OCI-M2 (cell line): ENCODE measurements around the gene ZFPM1.
"Not testable (repeated sequence)": the region's sequence is repeated elsewhere in the genome, so short reads cannot be mapped to it uniquely, and the experiment has no call there.

Experiments used
- DNase-seq: peaks from one replicate; lab custom pipeline; 2025; ENCODE audit not compliant: unreplicated experiment; lab: John Stamatoyannopoulos, UW

Gene ZFPM1

GRCh38 chr16:88511060-88511459 lies 58.0 kb downstream of the ZFPM1 start:
- DNase-seq = no peak

DNA sequence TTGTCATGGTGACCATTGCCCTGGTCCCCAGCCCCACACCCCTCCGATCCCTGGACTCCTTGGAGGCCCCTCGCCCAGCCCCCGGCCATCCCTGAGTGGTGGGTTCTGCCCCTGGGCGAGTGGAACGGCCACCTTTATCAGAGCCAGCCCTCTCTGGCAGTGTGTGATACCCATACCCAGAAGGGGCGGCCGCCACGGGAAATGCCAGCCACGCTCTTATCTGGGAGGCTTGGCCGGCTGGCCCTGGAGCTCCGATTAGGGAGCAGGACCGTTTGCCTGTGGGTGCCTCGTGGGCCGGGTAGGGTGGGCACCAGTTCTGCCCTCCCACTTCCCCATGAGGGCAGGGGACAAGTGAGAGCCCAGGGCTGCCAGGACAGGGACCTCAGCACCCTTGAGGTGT lies 58.8 kb downstream of the ZFPM1 start:
- no peak for DNase-seq

DNA sequence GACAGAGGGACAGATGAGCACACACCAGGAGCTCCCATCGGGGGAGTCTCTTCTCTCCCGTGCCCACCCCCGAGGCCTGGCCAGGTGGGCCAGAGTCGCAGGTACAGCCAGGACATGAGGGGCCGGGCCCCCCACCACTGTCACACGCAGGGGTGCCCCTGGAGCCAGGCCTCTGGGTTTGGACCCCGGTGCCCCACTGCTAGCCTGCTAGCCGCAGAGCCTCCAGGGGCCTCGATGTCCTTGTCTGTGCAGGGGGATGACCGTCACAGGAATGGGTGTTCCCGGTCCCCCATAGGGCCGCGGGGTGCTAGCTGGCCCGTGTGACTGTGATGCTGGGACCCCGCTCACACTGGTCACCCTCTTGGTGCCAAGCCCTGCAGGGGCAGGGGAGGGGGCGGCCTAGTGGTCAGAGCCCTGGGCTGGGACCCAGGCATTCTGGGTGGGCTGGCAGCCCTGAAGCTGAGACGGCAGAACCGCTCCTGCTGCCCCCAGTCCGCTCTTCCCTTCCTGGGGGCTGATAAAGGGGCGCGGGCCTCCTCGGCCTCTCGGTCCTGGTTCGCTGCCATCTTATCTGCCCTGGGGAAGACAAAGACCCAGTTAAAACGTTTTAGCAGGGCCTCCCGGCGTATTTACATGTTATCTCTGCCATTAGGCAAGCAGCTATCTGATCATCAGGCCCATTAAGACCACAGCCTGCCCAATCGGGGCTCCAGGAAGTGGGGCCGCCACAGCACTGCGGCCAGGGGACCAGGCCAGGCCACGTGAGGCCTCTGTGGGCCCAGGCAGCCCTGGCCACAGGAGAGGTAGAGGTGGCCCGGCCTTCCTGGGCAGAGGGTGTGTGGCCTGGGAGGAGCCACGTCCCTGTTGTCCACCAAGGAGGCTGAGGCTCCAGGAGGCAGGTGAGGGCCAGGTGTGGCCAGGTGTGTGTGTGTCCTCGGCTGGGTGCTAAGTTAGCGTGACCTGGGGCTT lies 59.9 kb downstream of the ZFPM1 start:
- no peak for DNase-seq

- no peak for DNase-seq
These were observed 61.0 kb downstream of the ZFPM1 start for GRCh38 chr16:88514070-88514469.

DNA sequence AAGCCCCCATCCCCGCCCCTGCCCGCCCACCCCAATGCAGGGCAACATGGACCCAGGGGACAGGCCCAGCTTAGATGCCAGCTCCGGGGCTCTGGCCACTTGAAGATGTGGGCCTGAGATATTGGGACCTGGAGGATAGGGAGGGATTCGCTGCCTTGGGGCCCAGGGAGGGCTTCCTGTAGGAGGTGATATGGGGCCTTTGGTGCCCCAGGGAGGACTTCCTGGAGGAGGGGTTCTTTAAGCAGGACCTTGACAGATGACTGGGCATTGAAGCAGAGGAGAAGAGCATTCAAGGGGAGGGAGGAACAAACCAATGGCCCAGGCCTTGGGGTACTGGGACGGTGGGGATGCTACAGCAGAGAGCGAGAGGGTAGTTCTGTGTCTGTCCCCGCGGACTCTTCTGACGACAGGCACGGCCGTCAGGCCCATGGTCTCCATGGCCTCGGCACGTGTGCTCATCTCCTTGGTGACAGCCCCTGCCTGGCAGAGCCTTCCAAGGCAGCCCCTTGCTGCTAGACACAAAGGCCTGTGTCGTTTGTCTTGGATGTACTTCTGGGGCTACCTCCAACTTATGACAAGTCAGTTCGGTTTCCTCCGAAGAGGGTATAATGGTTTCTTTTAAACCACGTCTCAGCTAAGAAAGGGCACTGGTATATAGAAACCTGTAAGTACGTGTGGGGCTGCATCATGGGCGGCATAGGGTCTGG lies 61.6 kb downstream of the ZFPM1 start:
- DNase-seq = no peak

- DNase-seq = no peak
These were observed 62.3 kb downstream of the ZFPM1 start for GRCh38 chr16:88515371-88515770.

DNA sequence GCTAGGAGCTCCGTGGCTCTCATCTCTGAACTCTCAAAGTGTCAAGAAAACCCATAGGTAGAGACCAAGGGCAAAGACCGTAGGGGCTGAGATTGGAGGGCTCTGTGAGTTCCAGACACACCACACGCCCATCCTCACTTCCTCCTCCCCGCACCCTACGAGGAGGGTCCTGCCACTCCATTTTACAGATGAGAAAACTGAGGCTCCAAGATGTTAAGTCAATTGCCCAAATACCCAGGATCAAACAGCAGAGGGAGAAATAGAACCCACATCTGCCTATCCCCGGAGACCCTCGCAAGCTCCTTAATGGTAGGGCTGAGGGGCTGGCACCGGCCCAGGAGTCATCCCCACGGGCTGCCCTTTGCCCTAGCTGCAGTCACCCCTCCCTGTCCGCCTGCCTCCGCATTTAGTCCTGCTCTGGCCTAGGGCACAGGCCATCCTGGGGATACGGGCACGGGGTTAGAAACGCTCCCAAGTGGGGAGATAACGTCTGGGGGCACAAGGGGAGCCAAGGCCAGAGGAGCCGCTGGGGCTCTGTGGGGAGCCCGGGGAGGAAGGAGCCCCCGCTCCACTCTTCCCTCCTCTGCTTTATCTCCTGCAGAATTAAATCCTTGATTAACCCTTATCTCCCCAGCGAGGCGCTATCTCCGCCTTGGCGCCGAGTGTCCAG lies 63.0 kb downstream of the ZFPM1 start:
- no peak for DNase-seq

- no peak for DNase-seq
These were observed 63.6 kb downstream of the ZFPM1 start for GRCh38 chr16:88516601-88517061.

DNA sequence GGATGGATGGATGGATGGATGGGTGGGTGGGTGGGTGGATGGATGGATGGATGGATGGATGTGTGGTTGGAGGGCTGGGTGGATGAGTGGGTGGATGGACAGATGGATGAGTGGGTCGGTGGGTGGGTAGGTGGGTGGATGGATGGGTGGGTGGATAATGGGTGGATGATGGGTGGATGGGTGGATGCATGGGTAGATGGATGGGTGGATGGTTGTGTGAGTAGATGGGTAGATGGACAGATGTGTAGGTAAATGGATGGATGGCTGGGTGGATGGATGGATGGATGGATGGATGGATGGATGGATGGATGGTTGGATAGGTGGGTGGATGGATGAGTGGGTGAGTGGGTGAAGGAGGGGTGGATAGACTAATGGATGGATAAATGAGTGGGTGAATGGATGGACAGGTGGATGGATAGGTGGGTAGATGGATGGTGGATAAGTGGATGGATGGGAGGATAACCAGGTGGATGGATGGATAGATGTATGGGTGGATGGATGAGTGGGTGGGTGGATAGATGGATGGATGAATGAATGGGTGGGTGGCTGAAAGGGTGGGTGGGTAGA lies 64.2 kb downstream of the ZFPM1 start:
- DNase-seq = not testable (repeated sequence)

- not testable (repeated sequence) for DNase-seq
These were observed 65.5 kb downstream of the ZFPM1 start for GRCh38 chr16:88518411-88519111.

GRCh38 chr16:88519240-88519639 lies 66.2 kb downstream of the ZFPM1 start:
- no peak for DNase-seq

GRCh38 chr16:88519938-88520653 lies 67.0 kb downstream of the ZFPM1 start:
- DNase-seq = no peak

GRCh38 chr16:88521674-88522073 lies 68.6 kb downstream of the ZFPM1 start:
- DNase-seq = no peak

GRCh38 chr16:88522276-88522949 lies 69.3 kb downstream of the ZFPM1 start:
- DNase-seq = no peak

DNA sequence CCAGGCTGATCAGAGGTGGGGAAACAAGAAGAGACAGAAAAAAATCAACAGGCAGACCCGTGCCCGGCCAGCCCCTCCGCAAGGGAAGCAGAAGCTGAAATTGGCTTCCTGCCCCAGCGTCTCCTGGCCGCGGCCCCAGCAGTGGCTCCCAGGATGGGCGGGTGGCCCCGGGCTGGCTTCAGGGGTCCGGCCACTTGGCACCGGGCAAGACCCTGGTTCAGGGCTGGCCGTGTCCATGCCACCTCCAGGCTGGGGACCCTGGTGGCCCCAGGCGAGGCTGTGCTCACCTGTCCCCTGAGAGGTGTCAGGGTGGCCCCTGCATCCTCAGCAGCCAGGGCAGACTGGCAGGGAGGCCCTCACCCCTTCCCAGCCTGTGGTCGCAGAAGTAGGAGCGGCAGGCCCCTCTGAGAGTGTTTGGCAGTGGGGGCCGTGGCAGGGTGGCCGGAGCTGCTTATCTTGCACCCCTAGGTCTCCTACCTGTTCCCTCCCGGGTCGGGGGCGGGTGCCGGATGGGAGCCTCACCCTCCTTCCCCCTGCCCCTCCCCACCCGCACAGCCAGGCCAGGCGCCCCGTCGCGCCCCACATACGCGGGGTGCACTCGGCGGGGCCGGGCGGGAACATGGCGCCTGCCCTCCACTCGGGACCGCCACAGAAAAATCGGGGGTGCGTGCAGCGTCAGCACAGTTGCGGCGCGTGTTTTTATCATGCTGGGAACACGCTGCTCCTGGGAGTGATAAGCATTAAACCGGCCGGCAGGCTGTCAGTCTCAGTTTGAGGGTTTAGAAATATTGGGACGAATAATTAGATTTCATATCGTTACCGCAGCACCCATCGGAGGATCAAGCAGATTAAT lies 70.5 kb downstream of the ZFPM1 start:
- DNase-seq = no peak

DNA sequence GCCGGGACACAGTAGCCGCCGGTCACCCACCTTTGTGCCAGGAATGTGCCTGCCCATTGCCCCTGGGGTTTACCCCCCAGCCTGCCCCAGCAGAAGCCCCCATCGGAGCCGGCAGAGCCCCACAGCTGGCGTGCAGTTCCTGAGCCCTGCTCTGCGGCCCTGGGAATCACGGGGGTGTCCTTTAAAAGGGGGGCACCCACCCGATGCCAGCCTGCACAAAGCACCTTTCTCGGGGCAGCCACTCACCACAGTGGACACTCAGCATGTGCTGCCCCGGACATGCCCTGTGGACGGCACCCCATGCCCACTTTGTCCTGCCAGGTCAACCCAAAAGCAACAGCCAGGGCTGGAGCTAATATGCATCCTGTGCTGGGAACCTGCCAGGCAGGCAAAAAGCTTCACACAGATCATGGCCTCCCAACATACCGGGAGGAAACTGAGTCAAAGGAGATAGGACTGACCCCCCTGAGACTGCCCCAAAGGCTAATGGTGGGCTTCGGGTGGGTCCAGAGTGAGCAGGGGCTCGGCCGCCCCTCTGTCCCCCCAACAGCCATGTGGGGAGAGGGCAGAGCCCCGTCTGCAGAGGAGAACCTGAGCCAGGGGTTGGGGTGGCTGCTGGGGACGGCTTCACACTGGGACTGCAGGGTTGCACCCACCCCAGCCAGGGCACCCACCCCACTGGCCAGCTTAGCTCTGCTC lies 71.3 kb downstream of the ZFPM1 start:
- DNase-seq = no peak

- DNase-seq = no peak
These were observed 72.0 kb downstream of the ZFPM1 start for GRCh38 chr16:88524973-88525662.
